Middle frontal gyrus (tissue), 1 donor: ENCODE results near the gene ECSIT.

ENCODE experiments used
- DNase-seq: peaks from one replicate; pipeline ENCODE4 v3.0.0-alpha.2; 2015; ENCODE audit warnings: low spot score; ENCODE audit errors: extremely low spot score

ECSIT gene

DNA sequence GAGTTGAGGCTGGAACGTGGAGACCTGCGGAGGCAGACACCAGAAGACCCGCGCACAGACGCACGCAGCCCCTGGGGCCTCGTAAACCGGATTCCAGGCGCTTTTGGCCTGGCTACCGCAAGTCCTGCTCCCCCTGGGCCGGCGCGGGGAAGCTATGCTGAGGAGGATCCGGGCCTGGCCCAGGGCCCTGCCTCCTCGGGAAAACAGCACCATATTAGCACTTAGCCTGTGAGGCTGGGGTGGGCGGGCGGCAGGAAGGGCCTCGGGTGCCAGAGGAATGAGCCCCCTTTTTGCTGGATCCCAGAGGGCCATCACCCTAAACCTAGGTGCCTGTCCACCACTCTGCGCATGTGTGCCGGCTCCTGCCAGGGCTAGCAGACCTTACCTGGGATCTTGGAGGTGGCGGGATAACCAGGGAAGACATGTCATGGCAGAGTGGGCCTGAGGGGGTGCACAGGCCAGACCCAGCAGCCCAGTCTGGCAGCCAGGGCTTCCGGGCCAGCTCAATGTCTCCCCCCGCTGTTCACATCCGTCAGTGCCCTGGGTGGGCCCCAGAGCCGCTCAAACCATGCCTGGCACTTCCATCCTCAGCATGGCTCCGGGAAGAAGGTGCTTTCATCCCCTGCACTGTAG, 22.8 kb upstream of the ECSIT start:
- DNase-seq = no peak

DNA sequence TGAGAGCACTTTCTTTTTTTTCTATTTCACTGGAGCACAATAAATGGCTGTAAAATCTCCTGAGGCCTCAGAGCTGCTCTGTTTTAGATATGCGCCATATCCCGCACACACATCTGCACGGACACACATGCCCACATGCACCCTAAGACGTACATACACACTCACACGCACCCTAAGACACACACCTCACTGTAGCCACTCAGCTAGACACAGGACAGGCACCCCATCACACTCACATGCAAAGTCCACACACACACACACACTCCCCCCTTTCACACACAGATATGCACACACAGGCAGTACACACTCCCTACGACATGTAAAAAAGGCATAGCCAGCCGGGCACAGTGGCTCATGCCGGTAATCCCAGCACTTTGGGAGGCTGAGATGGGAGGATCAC, 21.3 kb upstream of the ECSIT start:
- no peak for DNase-seq

DNA sequence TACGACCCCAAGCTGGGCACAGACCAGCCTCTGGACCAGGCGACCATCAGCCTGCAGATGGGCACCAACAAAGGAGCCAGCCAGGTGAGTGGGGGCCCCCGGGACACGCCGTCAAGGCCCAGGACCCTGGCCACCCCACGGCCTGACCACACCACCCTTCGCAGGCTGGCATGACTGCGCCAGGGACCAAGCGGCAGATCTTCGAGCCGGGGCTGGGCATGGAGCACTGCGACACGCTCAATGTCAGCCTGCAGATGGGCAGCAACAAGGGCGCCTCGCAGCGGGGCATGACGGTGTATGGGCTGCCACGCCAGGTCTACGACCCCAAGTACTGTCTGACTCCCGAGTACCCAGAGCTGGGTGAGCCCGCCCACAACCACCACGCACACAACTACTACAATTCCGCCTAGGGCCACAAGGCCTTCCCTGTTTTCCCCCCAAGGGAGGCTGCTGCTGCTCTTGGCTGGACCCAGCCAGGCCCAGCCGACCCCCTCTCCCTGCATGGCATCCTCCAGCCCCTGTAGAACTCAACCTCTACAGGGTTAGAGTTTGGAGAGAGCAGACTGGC, 20.5 kb upstream of the ECSIT start:
- no peak for DNase-seq

DNA sequence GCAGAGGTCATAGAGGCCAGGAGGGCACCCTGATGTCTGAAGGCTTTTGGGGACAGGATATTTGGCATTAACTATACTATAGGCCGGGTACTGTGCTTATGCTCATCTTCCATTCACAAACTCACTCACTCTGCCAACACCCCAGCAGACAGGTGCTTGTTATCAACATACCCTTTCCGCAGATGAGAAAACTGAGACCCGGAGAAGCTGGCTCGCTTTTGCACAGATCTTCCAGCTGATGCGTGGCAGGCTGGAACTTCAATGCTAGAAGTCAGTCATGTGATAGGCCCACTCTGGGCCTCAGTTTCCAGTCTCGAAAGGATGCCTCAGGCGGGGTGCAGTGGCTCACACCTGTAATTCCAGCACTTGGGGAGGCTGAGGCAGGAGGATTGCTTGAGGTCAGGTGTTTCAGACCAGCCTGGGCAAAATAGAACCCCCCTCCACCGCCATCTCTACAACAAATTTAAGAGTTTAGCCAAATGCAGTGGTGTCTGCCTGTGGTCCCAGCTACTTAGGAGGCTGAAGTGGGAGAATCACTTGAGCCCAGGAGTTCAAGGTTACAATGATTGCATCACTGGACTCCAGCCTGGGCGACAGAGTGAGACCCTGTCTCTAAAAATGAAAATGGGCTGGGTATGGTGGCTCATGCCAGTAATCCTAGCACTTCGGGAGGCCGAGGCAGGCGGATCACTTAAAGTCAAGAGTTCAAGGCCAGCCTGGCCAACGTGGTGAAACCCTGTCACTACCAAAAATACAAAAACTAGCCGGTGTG, 19.2 kb upstream of the ECSIT start:
- DNase-seq = no peak

DNA sequence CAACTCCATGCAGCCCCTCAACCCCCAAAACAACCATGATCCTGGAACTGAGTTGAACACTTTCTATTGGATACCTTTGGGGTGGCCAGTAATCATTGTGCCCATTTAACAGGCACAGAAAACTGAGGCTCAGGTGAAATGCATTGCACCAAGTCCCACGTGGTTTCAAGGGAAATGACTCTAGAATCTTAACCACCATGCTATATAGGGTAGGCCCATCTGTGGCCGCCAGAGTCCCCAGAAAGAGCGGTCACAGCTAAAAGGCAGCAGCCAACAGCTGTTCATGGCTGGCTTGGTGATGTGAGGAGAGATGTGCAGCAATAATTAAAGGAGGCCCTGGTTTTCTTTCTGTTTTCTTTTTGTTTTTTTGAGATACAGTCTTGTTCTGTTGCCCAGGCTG, 12.3 kb upstream of the ECSIT start:
- no peak for DNase-seq

DNA sequence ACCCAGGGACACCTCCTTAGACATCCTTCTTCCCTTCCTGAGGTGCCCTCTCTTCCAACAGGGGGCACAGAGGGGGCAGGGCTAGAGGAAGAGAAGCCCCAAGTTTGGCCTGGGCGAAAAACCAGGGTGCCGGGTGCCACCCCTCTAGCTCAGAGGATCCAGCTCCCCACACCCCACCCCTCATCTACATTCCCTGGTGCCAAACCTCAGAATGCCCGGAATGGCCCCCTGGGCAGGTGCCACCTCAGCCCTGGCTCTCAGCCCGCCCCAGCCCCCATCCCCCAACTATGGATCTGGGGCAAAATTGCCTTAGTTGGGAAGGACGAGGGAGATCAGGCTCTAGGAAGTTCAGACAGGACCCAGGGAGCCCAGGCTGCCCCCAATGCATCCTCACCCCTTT, 11.7 kb upstream of the ECSIT start:
- DNase-seq = no peak

DNA sequence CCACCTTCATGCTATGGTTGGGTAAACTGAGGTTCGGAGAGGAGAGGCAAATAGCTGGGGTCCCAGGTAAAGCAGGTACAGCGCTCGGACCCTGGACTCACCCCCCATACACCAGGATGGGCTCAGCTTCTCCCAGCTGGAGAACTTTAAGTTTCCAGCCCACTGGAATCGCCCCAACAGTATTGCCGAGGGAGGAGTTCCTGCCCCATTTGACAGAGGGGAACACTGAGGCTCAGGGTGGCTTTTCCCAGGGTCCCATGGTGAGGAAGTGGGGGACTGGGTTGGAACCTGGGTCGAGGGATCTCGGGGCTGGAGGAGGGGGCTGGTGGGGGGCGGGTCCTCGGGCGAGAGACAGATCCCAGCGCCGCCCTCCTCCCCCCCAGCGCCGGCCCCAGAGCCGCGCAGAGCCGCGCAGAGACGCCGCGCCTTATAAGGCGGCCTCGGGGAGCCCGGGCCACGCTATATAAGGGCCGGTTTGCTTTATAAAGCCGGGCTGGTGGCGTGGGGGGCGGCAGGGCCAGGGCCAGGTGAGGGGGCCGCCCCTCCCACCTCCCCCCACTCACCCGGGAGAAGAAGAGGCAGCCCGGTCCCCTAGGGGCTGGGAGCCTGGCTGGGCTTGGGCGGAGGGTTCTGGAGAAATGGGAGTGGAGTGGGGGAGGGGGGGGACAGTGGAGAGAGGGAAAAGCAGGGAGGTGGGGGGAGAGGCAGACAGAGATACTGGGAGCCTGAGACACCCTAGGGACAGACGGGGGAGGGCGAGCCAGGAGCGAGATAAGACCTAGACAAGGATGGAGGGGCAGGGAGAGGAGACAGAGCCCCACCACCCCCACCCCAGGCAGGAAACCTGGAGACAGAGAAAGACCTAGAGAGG, 10.8 kb upstream of the ECSIT start:
- DNase-seq = no peak

DNA sequence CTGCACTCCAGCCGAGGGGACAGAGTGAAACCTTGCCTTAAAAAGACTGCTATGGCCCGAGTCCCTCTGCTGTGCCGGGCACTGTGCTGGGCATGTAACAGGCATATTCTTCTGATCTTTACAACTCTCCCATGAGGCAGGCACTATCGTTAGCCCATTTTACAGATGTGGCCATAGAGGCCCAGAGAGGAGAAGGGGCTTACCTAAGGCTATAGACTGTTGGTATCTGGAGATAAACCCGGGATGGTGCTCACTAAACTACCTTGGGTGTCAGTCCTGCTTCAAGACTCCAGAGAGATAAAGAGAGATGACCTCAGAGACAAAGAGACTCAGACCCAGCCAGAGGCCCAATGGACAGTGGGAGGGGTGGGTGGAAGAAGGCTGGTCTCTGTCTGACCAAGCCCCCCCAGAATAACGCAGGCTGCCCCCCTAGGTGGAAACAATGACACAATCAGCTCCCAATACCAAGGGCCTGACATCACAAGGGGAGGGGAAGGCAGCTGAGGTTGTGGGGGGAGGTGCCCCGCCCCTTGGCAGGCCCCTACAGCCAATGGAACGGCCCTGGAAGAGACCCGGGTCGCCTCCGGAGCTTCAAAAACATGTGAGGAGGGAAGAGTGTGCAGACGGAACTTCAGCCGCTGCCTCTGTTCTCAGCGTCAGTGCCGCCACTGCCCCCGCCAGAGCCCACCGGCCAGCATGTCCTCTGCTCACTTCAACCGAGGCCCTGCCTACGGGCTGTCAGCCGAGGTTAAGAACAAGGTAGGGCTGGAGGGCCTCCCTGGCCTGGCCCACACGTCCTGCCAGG, 9.5 kb upstream of the ECSIT start, which contains the start of gene CNN1:
Gene CNN1 (plus strand): TSS at position 620 of the 805 bp plus-strand sequence. CDS start 77 bp downstream, at position 697.
- DNase-seq = no peak

DNA sequence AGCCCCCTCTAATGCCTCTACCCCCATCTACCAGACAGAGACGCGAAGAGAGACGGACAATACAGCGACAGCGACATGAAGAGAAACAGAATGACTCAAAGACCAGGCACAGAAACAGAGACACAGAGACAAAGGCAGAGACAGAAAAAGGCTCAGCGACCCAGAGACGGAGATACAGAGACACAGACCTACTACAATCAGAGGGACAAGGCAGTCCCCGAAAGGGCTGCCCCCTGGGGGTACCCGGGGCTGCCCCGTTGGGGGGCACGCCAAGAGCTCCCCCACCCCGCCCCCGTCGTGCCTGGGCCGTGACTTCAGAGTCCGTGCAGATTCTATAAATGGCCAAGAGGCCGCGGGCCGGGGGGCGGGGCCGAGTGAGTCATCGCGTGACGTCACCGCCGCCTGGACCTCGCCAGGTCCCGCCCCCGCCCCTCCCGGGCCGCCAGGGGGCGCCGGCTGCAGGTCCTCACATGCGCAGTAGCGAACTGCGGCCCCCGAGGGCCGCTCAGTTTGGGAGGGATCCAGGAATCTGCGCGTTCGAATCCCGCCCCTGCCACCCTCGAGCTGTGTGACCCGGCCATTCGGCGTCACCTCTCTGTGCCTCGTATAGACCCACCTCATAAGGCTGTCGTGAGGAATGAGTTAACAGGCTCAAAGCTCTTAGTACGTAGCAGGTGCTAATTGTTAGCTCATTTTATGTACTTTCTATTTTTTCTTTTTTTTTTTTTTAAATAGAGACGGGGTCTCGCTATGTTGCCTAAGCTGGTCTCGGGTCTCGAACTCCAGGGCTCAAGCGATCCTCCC, 7.1 kb upstream of the ECSIT start:
- DNase-seq = peak; percentile 71

DNA sequence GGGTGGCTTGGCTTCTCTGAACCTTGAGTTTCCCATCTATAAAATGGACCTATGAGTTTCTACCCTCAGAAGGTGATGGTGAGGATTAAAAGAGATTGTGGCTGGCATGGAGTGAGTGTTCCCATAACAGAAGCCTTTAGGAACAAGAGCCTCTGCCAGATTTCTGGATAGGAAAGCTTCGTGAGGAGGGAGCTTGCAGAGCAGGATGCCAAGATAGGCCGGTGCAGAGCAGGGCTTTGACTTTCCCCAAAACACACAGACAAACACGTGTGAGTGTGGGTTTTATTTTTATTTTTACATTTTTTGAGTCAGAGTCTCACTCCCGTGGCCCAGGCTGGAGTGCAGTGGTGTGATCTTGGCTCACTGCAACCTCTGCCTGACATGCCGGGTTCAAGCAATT, 6.0 kb upstream of the ECSIT start:
- no peak for DNase-seq

DNA sequence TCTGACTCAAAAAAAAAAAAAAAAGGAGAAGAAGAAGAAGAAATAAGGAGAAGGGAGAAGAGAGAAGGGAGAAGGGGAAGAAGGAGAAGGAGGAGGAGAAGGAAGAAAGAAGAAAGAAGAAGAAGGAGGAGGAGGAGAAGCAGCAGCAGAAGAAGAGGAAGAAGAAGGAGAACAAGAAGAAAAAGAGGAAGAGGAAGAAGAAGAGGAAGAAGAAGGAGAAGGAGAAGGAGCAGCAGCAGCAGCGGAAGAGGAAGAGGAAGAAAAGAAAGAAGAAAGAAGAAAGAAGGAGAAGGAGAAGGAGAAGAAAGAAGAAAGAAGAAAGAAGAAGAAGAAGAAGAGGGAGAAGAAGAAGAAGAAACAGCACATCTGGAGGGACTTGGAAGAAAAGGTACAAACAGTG, 5.6 kb upstream of the ECSIT start:
- no peak for DNase-seq

DNA sequence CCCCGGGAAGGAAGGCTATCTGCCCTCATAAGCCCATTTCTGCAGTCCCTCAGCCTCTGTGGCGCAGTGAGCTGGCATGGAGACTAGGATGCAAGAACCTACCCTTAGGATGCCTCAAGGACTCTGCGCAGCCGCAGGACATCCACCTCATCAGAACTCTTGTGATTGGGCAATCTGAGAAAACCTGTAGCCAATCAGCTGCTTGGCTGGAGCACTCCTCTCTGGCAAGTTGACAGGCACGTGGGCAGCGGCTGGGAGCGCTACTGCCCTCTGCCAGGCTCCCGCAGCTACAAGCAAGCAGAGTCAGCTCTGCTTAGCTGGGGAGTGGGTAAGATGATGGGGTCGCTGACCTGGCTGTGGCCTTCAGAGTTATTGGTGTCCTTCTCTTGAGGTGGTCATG, 1.5 kb upstream of the ECSIT start:
- peak; percentile 93 for DNase-seq

DNA sequence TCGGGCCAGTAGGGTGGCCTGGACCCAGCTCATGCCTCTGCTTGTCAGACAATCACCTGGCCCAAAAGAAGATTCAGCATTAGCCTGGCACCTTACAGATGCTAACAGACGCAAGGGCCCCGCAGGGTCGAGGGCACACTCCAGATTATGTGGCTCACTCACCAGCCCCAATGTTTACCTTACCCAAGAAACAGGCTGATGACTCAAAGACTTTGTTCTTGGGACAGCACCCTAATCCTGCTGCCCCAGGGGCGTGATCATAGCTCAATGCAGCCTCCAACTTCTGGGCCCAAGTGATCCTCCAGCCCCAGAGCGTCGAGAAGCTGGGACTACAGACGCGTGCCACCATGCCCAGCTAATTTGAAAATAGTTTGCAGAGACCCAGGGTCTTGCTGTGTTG, 9.8 kb downstream of the ECSIT start:
- DNase-seq = no peak

DNA sequence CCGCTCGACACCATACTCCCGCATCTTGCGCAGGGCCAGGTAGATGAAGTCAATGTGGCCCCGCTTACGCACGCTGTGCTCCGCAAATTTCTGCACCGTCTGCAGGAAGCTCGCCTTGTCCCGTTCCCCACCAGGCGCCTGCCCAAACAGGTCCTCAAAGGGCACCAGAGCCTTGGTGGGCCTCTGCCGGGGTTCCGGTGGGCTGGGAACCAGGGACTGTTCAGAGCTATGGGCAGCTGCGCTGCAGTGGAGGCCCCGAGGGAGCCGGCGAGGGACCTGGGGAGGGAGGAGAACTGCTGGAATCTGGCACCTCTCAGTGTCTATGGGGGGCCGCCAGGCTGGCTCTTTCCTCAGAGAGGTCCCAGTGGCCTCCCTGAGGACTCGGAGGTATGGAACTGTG, 15.0 kb downstream of the ECSIT start:
- no peak for DNase-seq

DNA sequence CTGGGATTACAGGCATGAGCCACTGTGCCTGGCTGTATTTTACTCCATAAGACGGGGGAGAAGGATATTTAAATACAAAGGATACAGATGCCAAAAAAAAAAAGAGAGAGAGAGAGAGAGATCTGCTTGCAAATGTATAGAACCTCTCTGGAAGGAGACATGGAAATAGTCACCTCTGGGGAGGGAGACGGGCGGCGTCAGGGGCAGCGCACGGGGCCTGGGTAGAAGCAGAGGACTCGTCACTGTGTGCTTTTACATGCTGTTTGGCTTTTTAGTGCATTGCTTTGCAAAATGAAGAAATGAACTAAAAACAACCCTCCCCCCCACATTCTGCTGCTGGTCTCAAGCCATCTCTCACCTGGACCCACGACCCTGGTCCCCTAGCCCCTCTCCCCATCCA, 18.5 kb downstream of the ECSIT start:
- DNase-seq = no peak

DNA sequence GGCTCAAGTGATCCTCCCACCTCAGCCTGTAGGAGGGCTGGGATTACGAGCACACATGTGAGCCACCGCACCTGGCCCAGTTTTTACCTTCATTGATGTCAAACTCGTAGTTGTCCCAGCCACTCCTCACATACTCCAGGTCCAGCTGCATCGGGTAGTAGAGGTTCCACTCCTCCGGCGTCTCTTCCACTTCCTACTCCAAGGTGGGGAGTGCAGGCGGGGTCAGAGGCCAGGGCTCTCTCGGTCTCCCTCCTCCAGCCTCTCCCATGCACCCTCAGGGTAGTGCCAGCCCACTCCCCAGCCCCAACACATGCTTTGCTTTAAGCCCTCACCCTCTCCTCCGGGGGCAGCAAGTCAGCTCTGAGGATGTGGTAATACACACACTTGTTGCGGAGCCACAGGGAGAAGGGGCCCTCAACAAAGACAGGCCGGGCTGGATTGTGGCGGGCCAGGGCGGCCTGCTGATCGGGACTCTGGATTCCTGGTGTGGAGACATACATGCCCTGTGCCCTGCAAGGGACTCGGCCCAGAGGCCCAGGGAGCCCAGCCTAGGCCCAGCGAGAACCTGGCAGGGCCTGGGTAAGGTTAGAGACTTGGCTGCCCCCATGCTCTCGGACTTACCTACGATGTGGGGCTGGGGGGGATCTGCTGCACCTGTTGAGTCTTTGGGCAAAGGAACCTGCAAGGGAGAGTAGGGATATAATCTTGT, 21.4 kb downstream of the ECSIT start:
- no peak for DNase-seq

DNA sequence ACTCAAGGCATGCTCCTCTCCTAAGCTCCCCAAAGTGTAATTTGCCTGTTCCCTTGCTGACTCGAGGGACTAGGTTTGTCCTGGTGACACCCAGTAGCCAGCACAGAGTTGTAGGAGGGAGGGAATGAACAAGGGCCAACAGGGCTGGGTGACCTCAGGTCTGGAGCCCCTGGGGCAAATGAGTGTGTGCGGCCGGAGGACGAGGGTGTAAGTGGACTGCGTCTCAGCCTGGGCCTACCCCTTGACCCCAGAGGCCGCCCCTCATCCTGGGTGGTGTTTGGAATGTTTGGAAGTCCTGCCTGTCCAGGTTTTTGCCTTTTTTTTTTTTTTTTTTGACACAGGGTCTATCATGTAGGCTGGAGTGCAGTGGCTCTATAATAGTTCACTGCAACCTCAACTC, 22.0 kb downstream of the ECSIT start:
- no peak for DNase-seq

DNA sequence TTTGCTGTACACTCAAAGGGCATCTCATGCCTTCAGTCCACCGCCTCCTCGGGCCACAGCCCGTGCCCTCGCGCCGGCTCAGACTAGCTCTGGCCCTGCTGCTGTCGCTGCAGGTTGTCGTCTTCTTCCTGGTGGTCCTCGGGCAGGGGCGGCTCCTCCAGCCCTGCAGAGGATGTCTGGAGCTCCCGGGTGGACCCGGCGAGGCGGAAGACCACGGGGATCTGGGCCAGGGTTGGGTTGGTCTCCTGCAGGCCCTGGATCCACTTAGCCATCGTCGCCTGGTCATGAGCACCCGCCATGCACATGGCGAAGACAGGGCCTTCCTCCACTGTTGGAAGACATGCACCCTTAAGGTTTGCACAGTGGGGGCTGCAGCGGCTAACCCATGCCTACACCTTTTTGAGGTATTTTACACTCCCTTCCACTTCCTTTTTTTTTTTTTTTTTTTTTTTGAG, 22.8 kb downstream of the ECSIT start:
- DNase-seq = no peak

DNA sequence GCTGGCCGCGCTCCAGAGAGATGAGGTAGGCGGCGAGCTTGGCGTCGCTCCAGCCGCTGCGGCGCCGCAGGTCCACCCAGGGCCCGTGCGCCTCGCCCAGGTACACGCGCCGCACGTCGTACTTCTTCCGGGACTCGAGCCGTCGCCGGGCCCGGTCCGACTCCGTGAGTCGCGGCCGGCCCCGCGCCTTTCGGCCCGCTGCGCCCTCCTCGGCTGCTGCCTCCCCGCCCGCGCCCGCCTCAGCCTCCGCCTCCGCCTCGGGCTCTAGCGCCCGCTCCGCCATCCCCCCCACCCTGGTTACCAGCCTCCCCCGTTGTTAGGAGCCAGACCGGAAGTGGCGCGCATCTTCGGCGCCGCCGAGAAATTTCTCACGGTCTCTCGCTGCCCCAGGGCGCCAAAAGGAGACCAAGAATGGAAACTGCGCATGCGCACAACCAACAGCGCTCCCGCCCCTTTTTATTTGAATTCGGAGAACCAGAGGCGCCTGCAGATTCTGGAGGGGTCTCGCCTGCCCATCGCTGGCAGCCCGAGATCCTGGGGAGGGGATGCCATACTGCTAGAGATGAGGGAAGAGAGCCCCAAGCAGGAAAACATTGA, 23.3 kb downstream of the ECSIT start, which contains the start of gene ZNF653:
Gene ZNF653 (minus strand): TSS at position 336 of the 597 bp plus-strand sequence. CDS start 53 bp downstream, at position 283.
- peak; percentile 93 for DNase-seq
